ENCODE measurements around the gene DGAT2.
A peak's percentile ranks its signal among the peaks of the same experiment; 100 is the strongest.

Gene DGAT2

GRCh38 chr11:75814677-75815344 lies 46.2 kb downstream of the DGAT2 start, which contains the start of gene UVRAG (continued):
- no peak for TF ChIP-seq ZNF664 (tag by site-specific recombination; IDR thresholded peaks at IDR 0.05)
- TF ChIP-seq KLF16 (tag by site-specific recombination; IDR thresholded peaks at IDR 0.05) = peak; percentile 88
- TF ChIP-seq PRDM6 (tag by site-specific recombination; IDR thresholded peaks at IDR 0.05) = no peak
- no peak for TF ChIP-seq KLF7 (tag by site-specific recombination; IDR thresholded peaks at IDR 0.05; ENCODE audit: borderline replicate concordance)
- no peak for TF ChIP-seq ZNF560 (tag by site-specific recombination; IDR thresholded peaks at IDR 0.05; ENCODE audit: borderline replicate concordance)
- no peak for TF ChIP-seq ZNF518A (tag by site-specific recombination; conservative IDR thresholded peaks at IDR 0.05; ENCODE audit: low read depth)
- TF ChIP-seq ZSCAN16 (tag by site-specific recombination; IDR thresholded peaks at IDR 0.05) = no peak
- TF ChIP-seq ZNF121 (tag by site-specific recombination; IDR thresholded peaks at IDR 0.05) = no peak
- TF ChIP-seq ZNF16 (tag by site-specific recombination; IDR thresholded peaks at IDR 0.05; ENCODE audit: low read depth) = no peak
- no peak for TF ChIP-seq EGR2 (tag by site-specific recombination; IDR thresholded peaks at IDR 0.05; ENCODE audit: low read depth)
- TF ChIP-seq ZFP37 (tag by site-specific recombination; IDR thresholded peaks at IDR 0.05) = no peak
- no peak for TF ChIP-seq ZNF48 (tag by site-specific recombination; IDR thresholded peaks at IDR 0.05)
- TF ChIP-seq ZNF426 (tag by site-specific recombination; IDR thresholded peaks at IDR 0.05) = no peak
- TF ChIP-seq ZFHX2 (tag by site-specific recombination; conservative IDR thresholded peaks at IDR 0.05) = no peak; the same call in 1 of the 2 replicates
- no peak for TF ChIP-seq ZNF530 (tag by site-specific recombination; IDR thresholded peaks at IDR 0.05; ENCODE audit: low read depth)
- no peak for TF ChIP-seq ZNF140 (tag by site-specific recombination; IDR thresholded peaks at IDR 0.05)
- no peak for TF ChIP-seq REST (tag by site-specific recombination; IDR thresholded peaks at IDR 0.05)
- TF ChIP-seq ZNF146 (tag by site-specific recombination; IDR thresholded peaks at IDR 0.05) = no peak
- TF ChIP-seq ZNF132 (tag by site-specific recombination; IDR thresholded peaks at IDR 0.05; ENCODE audit: borderline replicate concordance) = no peak
- TF ChIP-seq ZNF362 (tag by site-specific recombination; IDR thresholded peaks at IDR 0.05) = no peak
- TF ChIP-seq WT1 (tag by site-specific recombination; IDR thresholded peaks at IDR 0.05) = no peak
- TF ChIP-seq PBX3 (CRISPR knock-in tag; IDR thresholded peaks at IDR 0.05) = peak; percentile 82; the same call in 1 of the 2 replicates
- TF ChIP-seq ZNF701 (tag by site-specific recombination; IDR thresholded peaks at IDR 0.05) = no peak
- TF ChIP-seq ZBTB49 (tag by site-specific recombination; IDR thresholded peaks at IDR 0.05; ENCODE audit: low read depth) = no peak
- TF ChIP-seq ZNF658 (tag by site-specific recombination; IDR thresholded peaks at IDR 0.05) = no peak

Data from HEK293 (cell line).